Measurements from ENCODE around the gene CHTOP.
"Not testable (repeated sequence)": the region's sequence is repeated elsewhere in the genome, so short reads cannot be mapped to it uniquely, and the experiment has no call there.

CHTOP gene

GRCh38 chr1:153663211-153663610, 29.3 kb downstream of the CHTOP start:
- no peak for DNase-seq (ENCODE audit: low spot score)

DNA sequence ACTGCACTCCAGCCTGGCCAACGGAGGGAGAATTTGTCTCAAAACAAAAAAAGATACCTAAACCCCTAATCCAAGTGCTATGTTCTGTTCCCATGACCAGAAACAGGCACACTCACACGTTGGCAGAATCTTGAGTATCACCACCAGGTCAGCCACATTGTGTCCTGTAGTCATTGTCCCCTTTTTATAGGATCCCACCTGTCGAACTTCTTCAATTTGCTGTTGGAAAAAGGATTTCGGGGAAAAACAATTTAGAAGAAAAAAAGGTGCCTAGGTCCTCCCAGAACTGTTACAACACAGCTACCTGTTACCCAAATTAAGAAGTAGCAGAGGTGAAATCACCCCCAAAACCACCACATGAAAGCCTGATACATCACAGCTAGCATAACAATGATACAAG, 33.6 kb downstream of the CHTOP start:
- no peak for DNase-seq (ENCODE audit: low spot score)

GRCh38 chr1:153668672-153669071, 34.8 kb downstream of the CHTOP start:
- DNase-seq (ENCODE audit: low spot score), result not testable (repeated sequence)

DNA sequence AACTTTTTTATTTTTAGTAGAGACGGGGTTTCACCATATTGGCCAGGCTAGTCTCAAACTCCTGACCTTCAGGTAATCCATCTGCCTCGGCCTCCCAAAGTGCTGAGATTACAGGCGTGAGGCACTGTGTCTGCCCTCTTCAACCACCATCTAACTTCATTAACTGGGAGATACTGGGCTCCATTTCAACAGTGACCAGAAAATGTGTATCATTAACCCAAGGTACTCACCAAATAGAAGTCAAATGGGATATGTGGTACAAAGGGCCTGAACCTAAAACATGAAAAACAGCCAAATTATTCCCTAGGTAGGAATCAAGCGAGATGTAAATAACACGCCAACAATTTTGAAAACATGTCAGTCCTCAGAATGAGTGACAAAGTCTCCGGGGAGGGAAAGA, 35.7 kb downstream of the CHTOP start:
- no peak for DNase-seq (ENCODE audit: low spot score)

GRCh38 chr1:153670257-153670858, 36.5 kb downstream of the CHTOP start:
- no peak for DNase-seq (ENCODE audit: low spot score)

GRCh38 chr1:153670859-153671627, 37.2 kb downstream of the CHTOP start, which contains the start of gene ILF2:
ILF2 (minus strand) TSS chr1:153670993; CDS start chr1:153670922, 71 bp downstream.
- DNase-seq (ENCODE audit: low spot score), result peak; percentile 98

GRCh38 chr1:153671628-153672353, 37.9 kb downstream of the CHTOP start:
- DNase-seq (ENCODE audit: low spot score), result not testable (repeated sequence)

GRCh38 chr1:153673511-153673910, 39.6 kb downstream of the CHTOP start:
- DNase-seq (ENCODE audit: low spot score), result no peak

GRCh38 chr1:153677718-153678518, 44.1 kb downstream of the CHTOP start:
- DNase-seq (ENCODE audit: low spot score), result peak; percentile 77

- peak; percentile 35 for DNase-seq (ENCODE audit: low spot score)
These were observed 44.9 kb downstream of the CHTOP start, which contains the start of gene NPR1 for GRCh38 chr1:153678519-153679336. NPR1 (plus strand) TSS chr1:153678688; CDS start chr1:153679109, 421 bp downstream.

DNA sequence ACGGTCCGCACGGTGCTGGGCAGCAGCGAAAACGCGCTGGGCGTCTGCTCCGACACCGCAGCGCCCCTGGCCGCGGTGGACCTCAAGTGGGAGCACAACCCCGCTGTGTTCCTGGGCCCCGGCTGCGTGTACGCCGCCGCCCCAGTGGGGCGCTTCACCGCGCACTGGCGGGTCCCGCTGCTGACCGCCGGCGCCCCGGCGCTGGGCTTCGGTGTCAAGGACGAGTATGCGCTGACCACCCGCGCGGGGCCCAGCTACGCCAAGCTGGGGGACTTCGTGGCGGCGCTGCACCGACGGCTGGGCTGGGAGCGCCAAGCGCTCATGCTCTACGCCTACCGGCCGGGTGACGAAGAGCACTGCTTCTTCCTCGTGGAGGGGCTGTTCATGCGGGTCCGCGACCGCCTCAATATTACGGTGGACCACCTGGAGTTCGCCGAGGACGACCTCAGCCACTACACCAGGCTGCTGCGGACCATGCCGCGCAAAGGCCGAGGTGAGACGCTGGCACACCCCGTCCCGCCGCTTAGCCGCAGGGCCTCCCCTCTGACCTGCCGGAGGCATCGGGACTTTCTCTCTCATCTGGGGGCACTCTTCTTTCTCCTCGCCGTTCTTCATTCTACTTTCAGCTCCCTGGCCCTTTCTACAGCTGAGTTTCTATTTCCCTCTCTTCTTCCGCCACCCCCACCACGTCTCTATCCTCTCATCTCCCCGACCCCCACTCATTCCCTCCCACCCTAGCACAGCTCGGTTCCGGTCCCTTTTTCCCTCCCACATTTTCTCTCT, 45.7 kb downstream of the CHTOP start:
- DNase-seq (ENCODE audit: low spot score), result no peak

GRCh38 chr1:153680120-153680403, 46.2 kb downstream of the CHTOP start:
- DNase-seq (ENCODE audit: low spot score), result no peak

GRCh38 chr1:153682730-153683129, 48.9 kb downstream of the CHTOP start:
- no peak for DNase-seq (ENCODE audit: low spot score)

- DNase-seq (ENCODE audit: low spot score), result no peak
These were observed 50.0 kb downstream of the CHTOP start for GRCh38 chr1:153683854-153684253.

DNA sequence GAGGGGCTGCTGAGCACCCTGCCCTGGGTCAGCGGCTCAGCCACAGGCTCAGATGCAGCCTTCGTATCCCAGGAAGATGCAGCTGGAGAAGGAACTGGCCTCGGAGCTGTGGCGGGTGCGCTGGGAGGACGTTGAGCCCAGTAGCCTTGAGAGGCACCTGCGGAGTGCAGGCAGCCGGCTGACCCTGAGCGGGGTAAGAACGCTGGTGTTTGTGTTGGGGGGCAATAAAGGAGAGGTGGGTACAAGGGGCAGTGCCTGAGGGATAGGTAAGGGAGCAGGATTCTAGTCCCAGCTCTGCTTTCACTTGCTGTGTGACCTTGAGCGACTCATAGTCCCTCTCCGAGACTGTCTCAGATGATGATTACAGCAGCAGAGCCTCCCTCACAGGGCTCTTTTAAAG, 51.0 kb downstream of the CHTOP start:
- no peak for DNase-seq (ENCODE audit: low spot score)

GRCh38 chr1:153685544-153686340, 51.9 kb downstream of the CHTOP start:
- DNase-seq (ENCODE audit: low spot score), result no peak

GRCh38 chr1:153687346-153688125, 53.7 kb downstream of the CHTOP start:
- no peak for DNase-seq (ENCODE audit: low spot score)

DNA sequence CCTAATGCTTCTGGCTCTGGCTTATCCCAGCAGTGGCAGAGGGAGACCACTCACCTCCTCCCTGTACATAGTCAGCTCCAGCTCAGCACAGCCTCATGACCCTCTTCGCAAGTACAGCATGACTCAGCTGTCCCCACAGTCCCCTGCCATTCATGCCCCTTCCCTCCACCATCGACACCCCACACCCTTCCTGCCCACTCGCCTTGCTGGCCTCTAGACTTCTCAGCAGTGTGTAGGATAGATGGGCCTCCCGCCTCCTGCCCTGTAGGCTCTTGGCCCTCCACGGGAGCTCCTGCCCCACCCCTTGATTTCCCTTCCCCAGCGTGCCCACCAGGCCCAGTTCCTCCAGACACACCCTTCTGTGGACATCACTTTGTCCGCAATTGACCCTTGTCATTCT, 54.4 kb downstream of the CHTOP start:
- DNase-seq (ENCODE audit: low spot score), result no peak
